GM12872 (cell line): ENCODE data around the gene KRT1.

Experiments
- TF ChIP-seq, protein P1 (sequence below): IDR thresholded peaks from 3 replicates; pipeline ENCODE4 v1.5.1; 2011; ENCODE audit warnings: low read depth, mild to moderate bottlenecking, low read length, moderate library complexity; ENCODE audit not compliant: insufficient read depth

Gene KRT1

DNA sequence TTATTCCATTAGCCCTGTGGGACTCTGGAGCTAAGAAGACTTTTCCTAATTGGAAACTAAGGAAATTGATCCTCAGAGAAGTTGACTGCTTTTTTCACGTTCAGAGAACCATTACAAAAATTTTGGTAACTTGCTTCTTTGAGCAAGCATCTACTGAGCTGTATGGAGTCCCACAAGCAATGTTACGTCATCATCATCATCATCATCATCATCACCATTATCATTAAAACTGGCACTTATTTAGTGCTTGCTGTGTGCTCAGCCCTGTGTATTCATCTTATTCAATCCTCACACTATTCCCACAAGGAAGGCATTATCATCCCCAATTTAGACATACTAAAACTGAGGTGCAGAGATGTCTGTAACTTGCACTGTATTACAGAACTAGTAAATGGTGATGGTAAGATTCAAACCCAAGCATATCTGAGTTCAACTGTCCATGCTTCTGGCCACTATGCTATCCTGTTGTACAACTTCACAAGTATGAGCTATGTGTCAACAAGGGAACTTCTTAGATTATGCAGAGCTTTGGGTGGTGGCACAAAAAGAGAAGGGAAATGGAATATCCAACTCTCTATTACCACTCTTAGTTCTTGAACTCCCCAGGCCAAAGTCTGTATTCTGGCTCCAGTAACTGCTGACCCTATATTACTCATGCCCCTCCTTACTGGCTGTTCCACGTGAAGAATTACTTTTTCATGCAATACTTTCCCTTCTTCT lies 6.3 kb downstream of the KRT1 start:
- TF ChIP-seq, protein P1, sequence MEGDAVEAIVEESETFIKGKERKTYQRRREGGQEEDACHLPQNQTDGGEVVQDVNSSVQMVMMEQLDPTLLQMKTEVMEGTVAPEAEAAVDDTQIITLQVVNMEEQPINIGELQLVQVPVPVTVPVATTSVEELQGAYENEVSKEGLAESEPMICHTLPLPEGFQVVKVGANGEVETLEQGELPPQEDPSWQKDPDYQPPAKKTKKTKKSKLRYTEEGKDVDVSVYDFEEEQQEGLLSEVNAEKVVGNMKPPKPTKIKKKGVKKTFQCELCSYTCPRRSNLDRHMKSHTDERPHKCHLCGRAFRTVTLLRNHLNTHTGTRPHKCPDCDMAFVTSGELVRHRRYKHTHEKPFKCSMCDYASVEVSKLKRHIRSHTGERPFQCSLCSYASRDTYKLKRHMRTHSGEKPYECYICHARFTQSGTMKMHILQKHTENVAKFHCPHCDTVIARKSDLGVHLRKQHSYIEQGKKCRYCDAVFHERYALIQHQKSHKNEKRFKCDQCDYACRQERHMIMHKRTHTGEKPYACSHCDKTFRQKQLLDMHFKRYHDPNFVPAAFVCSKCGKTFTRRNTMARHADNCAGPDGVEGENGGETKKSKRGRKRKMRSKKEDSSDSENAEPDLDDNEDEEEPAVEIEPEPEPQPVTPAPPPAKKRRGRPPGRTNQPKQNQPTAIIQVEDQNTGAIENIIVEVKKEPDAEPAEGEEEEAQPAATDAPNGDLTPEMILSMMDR: no peak

DNA sequence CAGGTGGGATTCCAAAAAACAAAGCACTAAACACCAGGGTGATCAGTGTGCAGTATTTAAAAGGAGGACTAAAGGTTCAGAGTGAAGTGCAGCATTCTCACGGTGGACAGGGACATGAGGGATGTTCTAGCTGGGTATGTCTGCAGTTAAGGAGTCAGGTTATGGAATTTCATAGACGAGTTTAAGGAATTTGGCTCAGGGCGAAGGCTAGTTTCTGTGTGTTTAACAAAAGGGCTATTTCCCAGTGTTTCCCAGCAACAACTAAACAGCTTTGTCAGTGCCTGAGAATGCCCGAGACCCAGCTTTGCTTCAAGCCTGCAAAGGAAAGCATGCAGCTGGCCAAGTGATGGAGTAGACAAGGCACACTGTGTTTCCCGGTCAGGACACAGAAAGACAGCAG lies 7.0 kb downstream of the KRT1 start:
- TF ChIP-seq, protein P1: no peak

DNA sequence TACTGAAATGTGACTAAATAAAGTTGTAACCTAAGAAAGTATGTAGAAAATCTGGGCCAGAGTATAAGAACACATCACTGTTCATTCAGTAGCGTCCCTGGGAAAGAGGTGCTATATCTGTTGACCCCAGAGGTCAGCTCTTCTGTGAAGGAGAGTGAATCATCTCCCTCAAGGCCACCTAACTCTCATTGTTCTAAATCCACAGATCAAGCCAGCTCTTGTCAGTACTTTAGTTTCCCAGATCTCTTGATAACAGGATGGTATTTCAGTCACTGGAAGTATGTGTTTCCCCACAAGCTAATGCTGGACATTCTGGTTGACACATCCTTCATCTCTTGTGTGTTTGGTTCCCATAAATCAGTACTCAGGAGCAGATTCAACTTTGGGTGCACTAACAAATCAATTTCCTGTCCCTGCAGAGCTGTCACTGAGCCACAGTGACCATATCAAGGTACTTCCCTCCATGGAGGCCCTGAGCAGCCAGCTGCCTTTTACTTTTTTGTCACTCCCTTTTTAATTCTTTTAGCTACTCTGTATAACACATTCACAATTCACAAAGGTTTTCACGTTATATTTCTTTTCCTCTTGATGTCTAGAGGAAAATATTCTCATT lies 7.8 kb downstream of the KRT1 start:
- TF ChIP-seq, protein P1: no peak

DNA sequence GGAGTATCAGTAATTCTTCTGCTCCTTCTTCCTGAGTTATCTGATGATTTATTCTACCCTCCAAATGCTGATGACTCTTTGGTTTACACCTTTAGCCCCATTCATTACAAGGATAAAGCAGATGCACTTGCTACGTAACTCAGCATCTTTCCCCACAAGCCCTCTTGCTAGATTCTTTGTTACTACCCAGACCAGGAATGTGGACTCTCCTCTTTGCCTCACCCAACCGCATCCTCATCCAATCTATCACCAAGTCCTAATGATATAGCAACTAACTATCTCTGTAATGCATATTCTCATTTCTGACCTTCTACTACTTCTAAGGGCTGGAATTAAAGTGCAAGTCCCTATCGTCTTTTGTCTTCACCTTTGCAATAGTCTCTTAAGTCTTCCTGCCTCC lies 9.2 kb downstream of the KRT1 start:
- TF ChIP-seq, protein P1: no peak

DNA sequence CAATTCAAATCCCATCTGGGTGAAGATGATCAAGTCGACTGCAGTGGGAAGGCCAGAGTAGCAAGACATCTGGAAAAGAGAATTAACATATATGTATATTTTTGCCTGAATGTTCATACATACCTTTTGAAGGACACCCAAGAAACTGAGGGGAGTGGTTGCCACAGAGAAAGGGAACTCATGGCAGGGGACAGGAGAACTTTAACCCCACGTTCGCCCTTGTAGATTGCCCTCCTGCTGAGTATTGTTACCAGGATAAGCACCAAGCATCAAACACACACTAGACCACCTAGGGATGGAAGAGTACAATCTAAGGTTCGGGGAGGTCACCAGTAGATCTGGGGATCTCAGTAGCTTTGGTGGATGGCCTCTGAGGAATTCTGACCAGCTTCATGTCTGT lies 9.7 kb downstream of the KRT1 start:
- TF ChIP-seq, protein P1: no peak

DNA sequence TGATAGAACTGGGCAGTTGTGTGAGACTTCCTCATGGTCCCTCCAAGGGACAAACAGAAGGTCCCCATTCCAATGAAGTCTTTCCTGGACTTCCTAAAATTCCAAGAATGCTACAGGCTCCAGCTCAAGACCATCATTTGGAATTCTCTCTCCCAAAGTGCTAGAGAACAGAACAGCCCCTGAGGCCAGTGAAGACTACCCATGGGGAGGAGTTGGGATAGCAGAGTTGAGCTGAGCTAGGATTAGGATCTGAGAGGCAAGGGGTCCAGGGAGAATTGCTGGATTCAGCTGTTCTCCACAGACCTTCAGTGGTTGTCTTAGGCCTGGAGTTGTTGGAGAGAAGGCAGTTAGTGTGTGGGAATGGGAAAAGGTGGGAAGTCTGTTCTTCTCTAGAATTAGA lies 10.8 kb downstream of the KRT1 start:
- TF ChIP-seq, protein P1: no peak

DNA sequence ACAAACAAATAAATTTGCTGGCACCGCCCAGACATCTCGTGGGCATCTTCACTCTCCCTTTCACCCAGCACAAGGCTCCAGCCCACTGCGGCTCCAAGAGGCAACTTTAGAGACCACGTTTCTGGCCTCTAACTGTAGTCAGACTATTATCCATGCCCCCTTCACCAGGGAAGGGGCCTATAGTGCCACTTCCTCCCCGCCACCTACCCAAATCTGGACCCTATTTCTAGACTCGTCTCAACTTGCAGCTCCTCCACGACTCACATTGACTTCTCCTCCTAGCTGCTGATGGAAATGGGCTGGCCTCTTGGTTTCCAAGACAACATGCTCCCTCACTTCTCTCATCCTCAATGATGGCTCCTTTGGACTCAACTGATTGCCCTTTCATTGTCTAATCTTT lies 12.3 kb downstream of the KRT1 start:
- TF ChIP-seq, protein P1: no peak
